GM21619 (cell line): ENCODE data around the gene PDE6D.
A peak's percentile ranks its signal among the peaks of the same experiment; 100 is the strongest.

Source experiments
- ATAC-seq: cut with Tn5 transposase; IDR thresholded peaks from one replicate; pipeline ENCODE4 v1.9.1; 2021; ENCODE audit not compliant: unreplicated experiment

PDE6D gene

GRCh38 chr2:231708773-231709635, 72.1 kb downstream of the PDE6D start:
- ATAC-seq, result no peak

GRCh38 chr2:231707927-231708772, 72.9 kb downstream of the PDE6D start, which contains the start of gene PTMA:
Gene PTMA, plus strand, starts transcription at chr2:231708525. Its CDS starts 182 bp downstream, at chr2:231708707.
- peak; percentile 49 for ATAC-seq

DNA sequence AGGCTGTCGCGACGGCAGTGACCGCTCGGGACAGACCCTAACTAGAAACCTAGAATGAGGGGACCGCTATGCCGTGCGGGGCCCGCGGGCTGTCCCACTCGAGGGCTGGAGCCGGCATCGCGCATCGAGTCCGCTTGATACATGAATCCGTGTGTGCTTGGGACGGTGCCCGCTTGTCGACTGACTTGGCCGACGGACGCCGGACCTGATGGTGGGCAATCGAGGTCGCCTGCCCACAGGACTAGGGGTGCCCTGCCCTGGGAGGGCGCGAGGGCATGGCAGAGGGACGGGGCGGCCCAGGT, 73.5 kb downstream of the PDE6D start:
- no peak for ATAC-seq

DNA sequence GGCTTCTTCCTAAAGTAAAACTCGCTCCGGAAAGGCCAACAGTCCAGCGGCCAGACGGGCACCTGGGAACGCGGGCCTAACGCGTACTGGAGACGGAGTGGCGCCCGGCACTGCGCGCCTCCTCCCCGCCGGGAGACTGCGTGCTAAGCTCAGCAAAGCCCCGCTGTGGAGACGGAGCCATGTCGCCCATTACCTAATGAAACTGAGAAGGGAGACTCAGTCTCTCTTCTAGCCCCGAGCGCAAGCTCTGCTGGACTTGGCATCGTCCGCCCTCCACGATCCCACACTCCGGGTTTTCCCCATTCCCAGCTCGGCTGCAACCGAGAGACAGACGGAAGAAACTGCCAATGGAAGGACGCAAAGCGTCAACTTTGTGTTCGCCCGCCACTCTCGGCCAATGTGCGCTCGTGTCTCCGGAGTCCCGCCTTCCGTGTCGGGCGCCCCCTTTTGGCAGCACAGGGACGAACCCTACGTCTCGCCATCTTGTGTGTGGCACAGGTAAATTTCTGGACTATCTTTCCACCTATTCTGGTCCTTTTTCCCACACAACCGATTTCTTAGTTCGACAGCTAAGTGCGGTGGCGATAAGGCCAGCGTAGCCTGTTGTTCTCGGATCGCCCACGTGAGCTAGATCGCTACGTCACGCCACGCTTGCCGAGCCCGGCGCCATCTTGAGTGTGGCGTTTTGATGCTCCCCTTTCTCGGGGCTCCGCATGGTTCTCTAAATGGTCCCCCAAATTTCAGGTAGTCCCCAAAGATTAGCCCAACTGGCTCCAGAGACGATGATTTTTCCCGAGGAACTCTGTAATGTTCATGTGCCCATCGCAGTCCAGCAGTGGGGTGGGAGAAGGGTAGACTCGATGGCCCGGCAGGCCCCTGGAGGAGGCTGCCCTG, 74.1 kb downstream of the PDE6D start:
- ATAC-seq, result peak; percentile 38

DNA sequence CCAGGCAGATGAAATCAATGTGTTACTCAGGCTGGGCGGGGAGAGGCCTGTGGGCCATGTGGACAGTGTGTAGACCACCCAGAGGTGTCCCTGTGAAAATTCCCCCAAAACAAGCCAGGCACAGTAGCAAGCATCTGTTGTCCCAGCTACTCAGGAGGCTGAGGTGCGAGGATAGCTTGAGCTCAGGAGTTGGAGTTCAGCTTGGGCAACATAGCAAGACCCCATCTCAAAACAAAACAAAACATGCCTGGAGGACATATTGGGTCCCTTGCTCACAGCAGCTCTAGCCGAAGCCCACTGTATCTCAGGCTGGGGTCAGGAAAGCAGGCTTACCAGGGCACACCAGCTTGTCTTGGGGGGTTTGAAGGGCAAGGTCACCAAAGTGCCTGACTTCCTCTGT, 77.1 kb downstream of the PDE6D start:
- no peak for ATAC-seq

GRCh38 chr2:231701456-231702373, 79.4 kb downstream of the PDE6D start:
- ATAC-seq, result no peak

DNA sequence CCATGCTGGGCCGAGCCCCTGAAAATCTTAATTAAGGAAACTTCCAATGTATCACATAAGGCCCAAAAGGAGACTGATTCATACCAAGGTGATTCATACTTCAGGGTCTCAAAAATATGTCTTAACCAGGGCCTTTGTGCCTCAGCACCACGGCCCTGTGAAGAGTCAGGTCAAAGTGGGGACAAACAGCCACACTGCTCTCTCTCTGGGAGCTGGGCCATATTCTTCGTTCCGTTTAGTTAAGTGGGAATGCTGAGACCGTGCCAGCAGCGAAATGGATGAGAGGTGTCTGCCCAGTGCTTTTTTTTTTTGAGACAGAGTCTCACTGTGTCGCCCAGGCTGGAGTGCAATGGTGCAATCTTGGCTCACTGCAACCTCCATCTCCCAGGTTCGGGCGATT, 82.1 kb downstream of the PDE6D start:
- no peak for ATAC-seq

DNA sequence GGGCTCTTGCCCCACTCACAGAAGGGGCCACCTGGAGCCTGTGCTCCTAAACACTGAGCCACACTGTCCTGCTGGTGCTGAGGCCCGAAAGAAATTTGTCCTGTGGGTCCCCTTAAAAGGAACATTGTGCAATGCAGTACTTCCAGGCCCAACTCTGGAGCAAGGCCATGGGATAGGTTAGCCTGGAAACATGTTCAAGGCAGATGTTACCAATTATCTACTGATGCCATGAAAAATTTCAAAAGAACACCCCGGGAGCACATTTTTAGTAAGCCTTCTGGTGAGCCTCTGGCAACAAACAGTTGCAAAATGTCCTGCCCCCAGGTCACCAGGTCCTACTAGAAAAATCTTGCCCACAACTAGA, 85.1 kb downstream of the PDE6D start:
- no peak for ATAC-seq

GRCh38 chr2:231693956-231694355, 87.1 kb downstream of the PDE6D start:
- no peak for ATAC-seq

DNA sequence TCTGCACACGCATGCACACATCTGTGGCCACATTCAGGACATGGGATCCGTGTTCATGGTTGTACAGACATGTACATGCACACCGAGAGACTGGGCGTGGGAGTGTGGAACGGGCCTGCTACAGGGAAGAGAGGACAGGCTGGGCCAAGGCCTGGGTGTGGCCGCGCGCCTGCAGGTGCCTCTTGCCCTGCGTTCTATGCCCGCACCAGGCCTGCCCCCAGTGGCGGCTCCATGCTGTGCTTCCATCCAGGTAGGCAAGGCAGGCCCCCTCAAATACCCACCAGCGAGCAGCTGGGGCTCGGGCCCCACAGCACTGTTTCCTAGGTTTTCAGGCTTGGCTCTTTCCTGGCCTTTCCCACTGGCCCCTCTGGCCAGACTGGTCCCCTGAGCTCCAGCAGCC, 88.2 kb downstream of the PDE6D start:
- no peak for ATAC-seq

- no peak for ATAC-seq
Observed at GRCh38 chr2:231691251-231691772, 89.8 kb downstream of the PDE6D start.

DNA sequence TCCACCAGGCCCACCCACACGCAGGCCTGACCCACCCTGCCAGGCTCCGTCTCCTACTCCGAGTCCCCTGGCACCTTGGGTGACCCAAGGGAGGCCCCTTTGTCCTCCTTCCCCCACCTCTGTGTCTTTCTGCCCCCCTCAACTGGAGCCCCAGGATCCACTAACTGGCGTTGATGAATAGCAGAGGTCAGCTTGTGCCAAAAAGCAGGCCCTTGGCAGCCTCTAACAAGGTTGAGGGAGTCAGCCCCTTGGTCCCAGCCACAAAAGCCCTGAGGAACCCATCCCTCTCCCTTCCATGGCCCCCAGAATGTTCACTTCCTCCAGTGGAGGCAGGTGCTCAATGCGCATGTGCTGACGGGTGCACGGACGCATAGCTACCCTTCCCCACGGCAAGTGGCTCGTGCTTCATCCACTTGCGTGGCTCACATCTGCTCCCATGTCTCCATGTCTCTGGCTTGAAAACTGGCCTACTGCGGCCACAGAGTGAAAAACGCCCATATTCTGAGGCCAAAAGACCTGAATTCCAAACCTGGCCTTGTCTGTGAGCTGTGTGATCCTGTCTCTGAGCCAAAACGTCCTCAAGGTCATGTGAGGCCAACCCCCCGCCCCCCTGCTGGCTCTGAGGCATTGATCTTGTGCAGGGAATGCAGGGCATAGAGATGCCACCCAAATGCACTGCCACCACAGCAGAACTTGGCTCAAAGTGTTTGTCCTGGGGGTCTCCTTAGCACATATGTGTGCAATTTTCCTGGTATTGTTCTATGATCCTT, 91.8 kb downstream of the PDE6D start:
- no peak for ATAC-seq

- ATAC-seq, result no peak
Observed at GRCh38 chr2:231688719-231689118, 92.4 kb downstream of the PDE6D start.

GRCh38 chr2:231687961-231688360, 93.1 kb downstream of the PDE6D start:
- ATAC-seq, result no peak

- peak; percentile 79 for ATAC-seq
Observed at GRCh38 chr2:231687133-231687852, 93.8 kb downstream of the PDE6D start.

DNA sequence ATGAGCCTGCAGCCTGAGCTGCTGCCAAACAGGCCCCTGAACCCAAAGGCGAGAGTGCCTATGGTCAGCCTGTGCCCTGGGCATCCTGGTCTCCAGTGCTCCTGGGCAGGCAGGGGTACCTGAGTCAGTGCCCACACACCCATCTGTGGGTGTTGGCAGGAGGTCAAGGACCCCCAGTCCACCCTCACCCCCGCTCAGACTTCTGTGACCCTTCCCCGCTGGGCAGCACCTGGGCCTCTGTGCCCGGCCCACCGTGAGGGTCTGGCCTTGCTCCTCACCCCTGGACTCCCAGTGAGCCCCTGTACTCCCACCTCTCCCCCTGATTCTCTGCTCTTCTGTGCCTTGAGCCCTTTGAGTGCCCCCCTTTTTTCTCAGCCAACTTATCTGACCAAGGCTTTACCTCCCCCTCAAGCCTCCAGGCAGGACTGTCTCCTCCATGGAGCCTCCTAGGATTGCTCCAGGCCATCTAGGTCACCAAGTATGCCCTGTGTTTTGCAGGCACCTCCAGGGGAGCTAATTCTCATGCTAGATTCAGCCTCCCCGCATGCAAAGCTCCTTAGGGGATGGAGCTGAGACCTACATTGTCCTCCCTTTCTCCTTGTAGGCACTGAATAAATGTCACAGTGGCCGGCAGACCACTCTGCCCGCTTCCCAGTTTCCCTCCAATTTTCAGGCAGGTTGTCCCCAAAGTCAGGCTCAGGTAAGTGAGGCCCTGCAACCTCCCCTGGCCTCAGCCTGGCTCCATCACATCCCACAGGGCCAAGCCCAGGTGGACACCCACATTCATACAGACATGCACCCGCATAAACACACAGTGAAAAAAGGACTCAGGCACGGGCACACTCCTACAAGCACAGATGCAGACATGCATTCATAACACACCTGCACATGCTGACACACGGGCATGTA, 94.6 kb downstream of the PDE6D start:
- ATAC-seq, result no peak

DNA sequence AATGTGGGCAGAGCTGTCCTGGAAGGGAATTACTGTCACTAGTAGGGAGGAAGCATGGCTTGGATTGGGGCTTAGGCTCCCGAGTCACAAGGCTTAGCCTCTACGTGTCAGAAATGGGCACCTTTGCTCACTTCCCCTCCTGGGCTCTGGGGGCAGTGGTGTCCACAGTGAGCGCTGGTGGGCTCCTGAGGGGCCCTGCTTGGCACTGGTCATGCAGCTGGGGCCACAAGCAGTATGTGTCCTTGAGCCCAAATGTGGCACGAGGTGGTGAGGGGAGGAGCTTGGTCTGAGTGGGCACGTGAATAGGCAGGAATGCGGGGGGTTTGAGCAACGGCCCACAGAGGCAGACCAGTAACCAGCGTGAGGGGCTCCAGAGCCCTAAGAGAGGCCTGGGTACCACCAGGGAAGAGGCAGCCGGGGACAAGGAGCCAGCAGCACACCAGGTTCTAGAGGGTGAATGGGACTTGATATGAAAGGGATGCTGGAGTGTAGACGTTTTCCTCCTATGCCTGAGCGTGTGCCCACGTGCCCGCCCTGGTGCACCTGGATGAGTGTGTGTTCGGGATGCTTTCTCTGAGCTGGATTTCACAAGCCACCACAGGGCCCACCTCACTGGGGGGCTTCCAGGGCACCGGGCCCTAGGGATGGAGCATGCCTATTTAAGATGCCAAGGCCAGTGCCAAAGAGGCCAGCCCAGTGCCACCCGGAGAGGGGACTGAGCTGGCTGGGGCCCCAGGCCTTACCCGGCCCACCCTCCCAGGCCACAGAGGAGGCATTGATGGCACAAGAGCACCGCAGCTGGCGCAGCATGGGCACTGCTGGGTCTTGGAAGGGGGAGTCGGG, 95.5 kb downstream of the PDE6D start:
- no peak for ATAC-seq
